Activated CD8-positive, alpha-beta memory T cell treated with anti-CD3 and anti-CD28 coated beads for 1 hour (primary cell): ENCODE data around the gene ARRDC2.
"Not testable (repeated sequence)": the region's sequence is repeated elsewhere in the genome, so short reads cannot be mapped to it uniquely, and the experiment has no call there.

Source experiments
- DNase-seq, 2 donors: peaks; one replicate each; pipeline ENCODE4 v3.0.0-alpha.2; 2020; ENCODE audit warnings: low read depth in 1 of 2; ENCODE audit errors: extremely low read depth in 1 of 2

The ARRDC2 gene

DNA sequence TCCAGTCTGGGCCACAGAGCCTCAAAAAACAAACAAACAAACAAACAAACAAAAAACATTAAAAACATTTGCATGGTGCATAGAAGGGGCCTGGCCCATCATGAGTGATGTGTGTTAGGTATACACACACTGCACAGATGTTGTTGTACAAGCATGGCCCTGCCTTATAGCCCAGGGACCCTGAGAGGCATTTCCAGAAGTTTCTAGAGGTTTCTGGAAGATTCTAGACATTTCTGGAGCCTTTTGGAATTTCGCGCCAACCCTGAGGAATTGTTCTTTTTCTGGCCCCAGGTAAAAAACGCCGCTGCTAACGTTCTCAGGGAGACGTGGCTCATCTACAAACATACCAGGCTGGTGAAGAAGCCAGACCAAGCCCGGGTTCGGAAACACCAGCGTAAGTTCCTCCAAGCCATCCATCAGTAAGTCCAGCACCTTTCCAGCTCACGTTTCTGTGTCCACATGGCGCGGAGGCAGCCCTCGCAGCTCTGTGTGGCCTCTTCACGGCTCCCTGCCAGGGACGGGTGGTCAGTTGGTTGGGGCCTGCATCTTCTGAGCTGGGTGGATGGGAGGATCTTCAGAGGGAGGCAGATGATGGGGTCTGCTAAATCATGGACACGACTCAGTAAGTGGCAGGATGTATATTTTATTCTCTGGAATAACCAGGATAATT, 18.4 kb upstream of the ARRDC2 start:
- no peak for DNase-seq

DNA sequence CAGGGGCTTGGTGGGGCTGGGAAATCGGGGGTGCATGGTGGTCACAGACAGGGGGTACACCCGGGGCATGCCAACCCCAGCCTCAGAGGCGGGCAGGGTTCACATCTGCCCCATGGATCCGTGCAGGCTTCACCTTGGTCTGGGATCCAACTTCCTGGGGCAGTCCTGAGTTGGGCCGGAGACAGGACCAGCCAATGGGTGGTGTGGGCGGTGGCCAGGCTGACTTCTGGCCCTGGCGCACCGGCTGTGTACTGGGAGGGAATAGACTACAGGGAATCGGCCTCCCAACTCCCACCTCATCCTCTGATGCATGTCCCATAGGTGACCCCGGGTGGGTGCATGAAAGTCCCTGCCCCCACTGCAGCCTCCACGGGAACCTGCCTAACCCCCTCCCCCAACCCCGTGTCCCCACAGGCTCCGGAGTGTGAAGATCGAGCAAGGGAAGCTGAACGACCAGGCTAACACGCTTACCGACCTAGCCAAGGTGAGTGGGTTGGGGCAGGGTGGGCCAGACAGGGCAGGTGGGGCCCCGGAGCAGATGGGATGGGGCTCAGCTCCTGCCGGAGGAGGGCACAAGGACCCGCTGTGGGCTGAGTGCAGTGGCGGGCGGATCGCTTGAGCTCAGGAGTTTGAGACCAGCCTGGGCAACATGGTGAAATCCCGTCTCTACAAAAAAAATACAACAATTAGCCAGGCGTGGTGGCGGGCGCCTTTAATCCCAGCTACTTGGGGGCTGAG, 14.7 kb upstream of the ARRDC2 start:
- no peak for DNase-seq

DNA sequence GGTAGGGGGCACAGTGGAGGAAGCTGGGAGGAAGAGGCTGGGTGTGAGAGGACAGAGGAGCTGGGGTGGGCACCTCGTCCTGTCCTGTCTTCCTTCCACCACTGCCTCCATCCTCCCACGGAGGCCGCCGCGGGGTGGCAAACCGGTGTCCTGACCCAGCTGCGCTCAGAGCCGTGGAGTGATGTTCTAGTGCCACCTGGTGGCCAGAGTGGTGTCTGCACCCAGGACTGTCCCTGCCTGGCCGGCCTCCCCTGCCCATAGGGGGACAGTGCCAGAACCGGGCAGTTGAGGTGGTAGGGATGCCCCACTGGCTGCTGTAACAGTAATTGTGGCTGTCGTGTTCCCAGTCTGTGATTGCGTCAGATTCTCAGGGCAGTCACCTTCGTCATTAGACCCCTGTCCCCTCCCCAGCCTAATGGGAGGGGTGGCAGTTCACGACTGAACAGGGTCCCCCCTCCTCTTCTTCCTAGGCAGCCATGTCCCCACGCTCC, 11.1 kb upstream of the ARRDC2 start:
- peak; percentile 62 to 79 for DNase-seq

DNA sequence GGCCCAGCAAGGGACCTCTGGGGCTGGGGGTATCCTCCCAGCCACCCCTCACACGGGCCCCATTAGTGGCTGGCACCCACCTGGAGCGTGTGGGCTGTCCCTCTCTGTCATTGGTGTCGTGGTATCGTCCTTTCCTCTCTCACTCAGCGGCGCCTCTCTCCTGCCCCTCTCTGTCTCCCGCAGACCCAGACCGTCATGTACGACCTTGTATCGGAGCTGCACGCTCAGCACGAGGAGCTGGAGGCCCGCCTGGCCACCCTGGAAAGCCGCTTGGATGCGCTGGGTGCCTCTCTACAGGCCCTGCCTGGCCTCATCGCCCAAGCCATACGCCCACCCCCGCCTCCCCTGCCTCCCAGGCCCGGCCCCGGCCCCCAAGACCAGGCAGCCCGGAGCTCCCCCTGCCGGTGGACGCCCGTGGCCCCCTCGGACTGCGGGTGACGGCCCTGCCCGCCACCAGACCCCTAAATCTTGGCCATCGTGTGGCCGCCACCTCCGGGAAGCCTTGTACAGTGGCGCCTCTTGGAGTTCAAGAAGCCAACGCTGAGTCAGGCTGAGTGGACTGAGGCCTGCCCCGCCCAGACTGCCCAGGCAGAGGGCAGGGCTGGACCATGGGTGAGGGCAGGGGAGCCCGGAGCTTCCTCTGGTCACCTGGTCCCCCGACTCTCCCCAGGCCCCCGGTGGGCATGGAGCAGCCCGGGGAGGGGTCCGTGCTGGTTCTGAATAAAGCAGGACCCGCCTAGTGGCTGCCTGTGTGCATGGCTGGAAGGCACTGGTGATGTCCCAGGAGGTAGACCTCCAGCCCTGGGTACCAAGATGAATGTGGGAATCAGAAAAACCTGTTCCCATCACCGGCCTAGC, 9.8 kb upstream of the ARRDC2 start:
- no peak for DNase-seq

DNA sequence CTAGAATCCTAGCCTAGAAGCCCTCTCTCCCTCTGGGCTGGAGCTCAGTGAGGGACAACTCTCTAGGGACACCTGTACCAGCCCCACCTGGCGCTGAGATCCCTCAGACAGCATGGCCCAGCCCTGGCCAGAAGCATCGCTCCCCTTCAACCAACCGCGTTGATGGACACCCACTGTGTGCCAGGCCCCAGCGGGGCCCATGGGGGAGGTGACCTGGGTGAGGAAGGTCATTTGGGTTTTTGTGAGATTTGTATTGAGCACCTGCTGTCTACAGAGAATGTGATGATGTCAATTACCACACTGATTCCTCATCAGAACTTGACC, 9.2 kb upstream of the ARRDC2 start:
- DNase-seq, result no peak

DNA sequence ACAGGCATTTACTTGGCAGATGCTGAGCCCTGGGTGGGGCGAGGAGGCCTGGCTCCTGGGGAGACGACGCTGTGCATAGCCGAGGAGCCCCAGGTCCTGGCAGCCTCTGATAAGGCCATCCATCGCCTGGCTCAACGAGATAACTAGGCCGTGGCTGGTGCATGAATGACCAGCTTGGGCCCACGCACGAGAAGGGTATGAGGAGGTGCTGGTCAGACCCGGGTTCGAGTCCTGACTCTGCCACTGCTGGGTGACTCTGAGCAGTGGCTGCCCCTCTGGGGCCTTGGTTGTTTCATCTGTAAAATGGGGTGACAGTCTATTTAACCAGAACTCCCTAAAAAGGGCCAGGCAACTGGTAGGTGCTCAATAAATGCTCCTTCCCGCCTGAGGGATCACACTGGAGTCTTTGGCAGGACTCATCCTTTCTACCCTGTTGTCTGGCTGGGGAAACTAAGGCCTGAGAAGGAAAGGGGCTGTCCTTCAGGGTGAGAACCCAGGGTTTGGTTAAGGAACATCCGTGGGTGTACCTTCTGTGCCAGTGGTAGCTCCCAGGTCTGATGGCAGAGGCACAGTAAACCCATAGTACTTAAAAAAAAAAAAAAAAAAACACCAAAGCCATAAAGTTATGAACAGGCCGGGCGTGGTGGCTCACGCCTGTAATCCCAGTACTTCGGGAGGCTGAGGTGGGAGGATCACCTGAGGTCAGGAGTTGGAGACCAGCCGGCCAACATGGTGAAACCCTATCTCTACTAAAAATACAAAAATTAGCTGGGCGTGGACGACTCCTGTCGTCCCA, 8.1 kb upstream of the ARRDC2 start:
- DNase-seq, result no peak

DNA sequence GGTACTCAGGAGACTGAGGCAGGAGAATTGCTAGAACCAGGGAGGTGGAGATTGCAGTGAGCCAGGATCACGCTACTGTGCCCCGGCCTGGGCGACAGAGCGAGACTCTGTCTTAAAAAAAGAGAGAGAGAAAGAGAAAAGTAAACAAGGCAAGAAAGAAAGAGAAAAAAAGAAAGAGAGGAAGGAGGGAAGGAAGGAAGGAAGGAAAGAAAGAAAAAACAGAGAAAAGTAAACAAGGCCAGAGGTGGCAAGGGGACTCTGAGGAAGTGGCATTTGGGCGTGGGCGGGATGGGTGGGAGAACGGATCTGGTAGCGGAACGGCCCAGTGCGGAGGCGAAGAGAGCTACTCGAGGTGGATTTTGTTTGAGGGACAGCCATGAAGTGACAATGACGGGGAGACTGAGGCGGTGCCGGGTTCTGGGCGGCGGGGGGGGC, 7.5 kb upstream of the ARRDC2 start:
- DNase-seq, result no peak

DNA sequence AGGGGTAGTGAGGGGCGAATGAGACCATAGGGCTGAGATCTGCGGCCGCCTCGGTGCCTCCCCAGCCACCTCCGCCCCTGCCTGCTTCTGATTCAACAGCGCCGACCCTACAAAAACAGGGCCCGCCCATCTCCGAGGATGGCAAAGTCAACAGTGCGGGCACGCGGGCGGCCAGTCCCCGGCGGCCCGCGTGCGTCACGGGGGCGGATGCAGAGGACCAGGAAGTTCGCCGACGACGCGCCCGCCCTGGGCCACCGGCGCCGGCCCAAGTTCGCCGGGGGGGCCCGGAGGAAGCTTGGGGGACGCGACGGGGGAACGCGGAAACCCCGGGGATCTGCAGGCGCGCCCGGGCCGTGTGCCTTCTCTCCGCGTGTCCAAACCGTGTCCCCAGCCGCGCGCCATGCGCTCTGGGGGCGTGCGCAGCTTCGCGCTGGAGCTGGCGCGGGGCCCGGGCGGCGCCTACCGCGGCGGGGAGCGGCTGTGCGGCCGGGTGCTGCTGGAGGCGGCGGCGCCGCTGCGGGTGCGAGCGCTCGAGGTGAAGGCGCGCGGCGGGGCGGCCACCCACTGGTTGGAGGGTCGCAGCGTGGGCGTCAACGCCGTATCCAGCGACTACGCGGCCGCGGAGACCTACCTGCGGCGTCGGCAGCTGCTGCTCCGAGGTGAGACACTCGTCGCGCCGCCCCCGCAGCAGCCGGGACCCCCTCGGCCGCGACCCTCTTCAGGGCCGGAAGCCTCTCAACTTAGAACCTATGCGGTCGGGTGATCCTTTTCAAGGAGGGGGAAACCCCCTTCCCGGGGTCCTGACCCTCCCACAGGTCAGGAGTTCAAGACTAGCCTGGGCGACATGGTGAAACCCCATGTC, 6.8 kb upstream of the ARRDC2 start:
- DNase-seq, result peak; percentile 86 to 95

DNA sequence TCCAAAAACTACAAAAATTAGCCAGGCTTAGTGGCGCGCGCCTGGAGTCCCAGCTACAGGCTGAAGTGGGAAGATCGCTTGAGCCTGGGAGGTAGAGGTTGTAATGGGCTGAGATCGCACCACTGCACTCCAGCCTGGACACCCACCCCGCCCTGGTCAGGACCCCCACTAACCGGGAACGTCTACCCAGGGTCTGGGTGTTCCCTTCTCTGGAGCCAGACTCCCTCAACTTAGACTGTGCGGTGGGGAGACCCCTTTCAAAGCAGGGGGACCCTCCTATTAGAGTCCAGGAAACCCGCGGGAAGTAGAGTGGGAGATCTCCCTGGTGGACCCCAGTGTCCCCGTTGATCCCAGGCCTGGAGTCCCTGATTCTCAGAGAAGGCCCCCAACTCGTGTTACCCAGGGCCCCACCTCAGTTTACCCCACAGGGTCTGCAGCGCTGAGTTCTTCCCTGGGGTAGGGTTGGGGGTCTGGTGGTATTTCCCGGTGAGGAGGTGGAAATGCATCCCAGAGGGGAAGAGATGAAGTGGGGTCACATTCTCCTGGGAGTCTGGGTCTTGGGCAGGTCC, 6.1 kb upstream of the ARRDC2 start:
- DNase-seq, result no peak

DNA sequence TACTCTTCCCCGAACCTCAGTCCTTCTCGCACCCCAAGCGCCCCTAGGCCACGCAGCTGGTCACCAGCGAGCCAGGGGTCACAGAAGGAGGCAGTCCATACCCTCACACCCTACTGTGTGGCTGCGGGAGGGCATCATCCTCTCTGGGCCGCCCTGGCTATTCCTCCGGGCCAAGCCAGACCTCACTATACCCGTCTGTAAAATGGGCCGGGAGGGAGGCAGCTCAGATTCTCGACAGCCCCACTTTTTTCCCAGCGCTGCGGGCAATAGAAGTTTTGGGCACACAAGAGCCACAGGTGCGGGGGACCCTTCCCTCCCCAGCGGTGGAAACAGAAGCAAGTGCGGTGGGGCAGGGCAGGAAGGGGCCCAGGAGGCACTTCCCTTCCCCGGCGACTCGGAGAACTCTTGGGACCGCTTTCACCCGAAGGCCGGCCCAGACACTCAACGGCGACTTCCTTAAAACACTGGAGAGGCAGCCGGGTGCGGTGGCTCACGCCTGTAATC, 5.6 kb upstream of the ARRDC2 start:
- no peak for DNase-seq

DNA sequence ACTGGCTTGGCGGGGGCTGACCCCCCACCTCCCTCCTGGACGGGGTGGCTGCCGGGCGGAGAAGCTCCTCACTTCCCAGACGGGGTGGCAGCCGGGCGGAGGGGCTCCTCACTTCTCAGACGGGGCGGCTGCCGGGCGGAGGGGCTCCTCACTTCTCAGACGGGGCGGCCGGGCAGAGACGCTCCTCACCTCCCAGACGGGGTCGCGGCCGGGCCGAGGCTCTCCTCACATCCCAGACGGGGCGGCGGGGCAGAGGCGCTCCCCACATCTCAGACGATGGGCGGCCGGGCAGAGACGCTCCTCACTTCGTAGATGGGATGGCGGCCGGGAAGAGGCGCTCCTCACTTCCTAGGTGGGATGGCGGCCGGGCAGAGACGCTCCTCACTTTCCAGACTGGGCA, 2.2 kb upstream of the ARRDC2 start:
- DNase-seq, result not testable (repeated sequence)

DNA sequence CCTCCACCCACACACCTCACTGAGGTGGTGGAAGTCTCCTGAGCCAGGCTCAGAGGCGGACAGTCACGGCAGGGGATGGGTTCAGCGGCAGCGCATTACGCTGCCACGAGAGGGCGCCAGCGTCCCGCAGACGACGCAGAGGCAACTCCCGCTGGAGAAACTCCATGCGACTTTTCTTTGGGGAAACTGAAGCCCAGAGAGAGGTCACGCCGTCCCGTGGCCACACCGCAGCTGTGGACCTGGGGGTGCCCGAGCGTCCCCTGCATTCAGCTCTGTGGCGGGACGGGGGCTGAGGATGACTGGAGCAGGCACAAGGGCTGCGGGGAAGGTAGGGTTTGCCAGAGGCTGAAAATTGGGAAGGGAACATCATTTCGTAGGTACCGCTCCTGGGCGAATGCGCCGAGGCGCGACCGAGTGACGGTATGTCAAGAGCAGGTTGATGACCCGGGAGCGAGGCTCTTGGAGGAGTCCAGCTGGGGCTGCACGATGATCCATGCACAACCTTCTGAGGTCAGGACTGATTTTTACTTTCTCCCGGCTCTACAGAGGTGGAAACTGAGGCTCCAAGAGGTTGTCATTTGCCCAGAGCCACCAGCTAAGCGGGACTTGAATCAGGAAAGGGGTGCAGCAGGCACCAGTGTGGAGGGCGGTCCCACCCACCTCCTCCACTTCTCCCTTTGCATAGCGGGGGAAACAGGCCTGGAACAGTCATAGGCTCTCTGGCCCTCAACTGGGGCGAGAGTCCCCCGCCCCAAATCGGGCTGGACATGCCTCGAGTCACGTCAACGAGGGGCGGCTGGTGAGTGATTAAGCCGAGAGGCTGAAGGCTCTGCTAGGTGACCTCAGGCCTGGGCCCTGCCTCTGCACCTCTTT, 690 bp upstream of the ARRDC2 start:
- peak in 1 of 2 donors; percentile 72 for DNase-seq

DNA sequence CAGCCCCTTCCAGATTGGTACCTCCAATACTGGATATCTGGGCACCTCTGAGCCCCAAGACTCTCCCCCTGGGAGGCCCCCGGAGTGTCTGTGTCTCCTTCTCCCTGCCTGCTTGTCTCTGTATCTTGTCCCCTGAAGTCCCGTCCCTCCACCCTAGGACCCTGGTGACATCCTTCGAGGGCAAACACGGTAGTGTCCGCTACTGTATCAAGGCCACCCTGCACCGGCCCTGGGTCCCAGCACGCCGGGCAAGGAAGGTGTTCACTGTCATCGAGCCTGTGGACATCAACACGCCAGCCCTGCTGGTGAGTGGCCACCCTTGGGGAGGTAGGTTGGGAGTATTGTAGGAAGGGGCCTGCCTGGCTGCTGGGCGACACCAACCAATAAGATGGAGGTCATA, 844 bp downstream of the ARRDC2 start:
- no peak for DNase-seq

DNA sequence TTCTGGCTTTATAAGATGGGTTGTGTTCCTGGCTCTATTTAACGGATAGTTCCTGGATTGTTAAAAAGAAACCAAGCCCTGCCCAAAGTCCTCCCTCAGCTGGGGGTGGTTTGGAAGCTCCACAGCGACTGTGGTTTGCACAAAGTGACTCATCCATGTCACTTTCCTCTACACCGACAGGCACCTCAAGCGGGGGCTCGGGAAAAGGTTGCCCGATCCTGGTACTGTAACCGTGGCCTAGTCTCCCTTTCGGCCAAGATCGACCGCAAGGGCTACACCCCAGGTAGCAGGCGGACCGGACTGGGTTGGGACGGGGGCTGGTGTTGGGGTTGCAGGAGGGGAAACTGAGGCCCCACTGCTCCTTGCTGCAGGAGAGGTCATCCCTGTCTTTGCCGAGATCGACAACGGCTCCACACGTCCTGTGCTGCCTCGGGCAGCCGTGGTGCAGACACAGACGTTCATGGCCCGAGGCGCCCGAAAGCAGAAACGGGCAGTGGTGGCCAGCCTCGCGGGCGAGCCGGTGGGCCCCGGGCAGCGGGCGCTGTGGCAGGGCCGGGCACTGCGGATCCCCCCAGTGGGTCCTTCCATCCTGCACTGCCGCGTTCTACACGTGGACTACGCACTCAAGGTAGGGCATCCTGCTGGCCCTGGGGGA, 1.6 kb downstream of the ARRDC2 start:
- DNase-seq, result no peak

DNA sequence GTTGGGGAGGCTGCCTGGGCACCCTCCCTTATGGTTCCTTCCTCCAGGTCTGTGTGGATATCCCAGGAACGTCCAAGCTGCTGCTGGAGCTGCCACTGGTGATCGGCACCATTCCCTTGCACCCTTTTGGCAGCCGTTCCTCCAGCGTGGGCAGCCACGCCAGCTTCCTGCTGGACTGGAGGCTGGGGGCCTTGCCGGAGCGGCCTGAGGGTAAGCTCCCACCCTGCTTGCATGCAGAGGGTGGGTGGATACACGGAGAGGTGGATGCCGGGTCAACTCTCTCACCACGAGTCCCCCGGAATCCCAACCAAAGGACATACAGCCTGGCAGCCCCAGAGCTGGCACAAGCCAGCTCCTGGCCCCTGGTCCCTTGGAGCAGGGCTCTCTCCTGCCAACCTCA, 2.2 kb downstream of the ARRDC2 start:
- no peak for DNase-seq

DNA sequence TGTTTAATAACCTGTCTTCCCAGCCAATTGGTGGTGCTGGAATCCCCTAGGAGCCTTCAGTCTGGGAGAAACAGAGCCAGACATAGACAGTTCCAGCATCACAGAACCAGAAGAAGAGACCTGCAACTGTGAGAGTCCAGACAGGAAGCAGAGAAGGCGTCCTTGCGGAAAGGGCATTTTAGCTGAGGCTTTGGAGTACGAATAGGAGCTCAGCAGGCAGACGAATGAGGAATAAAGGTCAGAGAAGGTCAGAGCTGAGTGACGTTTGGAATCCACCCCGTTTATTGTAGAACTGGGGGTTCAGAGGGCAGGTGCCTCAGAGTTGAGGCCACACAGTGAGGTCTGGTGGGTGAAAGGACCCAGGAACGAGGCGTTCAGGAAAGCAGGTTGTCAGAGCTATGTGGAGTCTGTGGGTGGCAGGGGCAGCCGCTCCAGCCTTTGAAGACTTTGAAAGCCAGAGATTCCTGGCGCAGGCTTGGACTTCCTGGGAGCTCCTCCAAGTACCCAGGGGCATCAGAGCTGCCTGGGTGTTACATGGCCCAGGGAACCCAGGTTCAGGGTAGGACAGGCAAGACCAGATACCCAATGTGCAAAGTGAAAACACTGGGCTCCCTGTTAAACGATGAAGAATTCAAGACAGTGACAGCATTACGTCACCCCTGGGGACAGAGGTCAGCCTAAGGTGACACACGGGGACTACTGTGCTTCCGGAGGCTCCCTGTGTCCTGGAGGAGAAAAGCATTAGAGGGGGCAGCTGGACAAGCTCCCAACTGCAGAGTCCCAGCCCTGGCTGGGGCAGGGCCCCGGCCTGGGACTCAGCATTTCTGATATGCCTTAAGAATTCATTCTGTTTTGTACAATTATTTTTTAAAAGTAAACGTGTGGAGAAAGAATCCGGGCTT, 5.5 kb downstream of the ARRDC2 start:
- no peak for DNase-seq

DNA sequence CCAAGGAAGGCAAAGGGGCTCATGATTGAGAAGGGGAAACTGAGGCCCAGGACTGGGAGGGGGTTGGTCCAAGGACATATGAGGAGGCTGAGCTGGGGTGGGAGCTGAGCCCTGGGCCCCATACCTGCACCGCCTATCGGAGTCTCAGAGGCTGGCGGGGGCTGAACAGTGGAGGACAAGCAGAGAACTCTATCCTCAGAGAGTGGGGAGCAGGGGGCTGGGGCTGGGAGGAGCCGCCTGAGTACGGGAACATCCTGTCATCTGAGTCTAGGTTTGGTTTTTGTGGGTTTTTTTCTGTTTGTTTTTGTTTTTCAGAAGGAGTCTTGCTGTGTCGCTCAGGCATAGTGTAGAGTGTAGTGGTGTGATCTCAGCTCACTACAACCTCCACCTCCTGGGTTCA, 6.2 kb downstream of the ARRDC2 start:
- no peak for DNase-seq
